GM12873 (cell line): ENCODE measurements around the gene GPR132.

Experiments used
- CTCF ChIP-seq: IDR thresholded peaks from 2 replicates; pipeline ENCODE4 v1.5.1; 2012; ENCODE audit warnings: low read depth, mild to moderate bottlenecking, moderate library complexity, low read length, control low read depth; ENCODE audit not compliant: insufficient read depth; ENCODE audit errors: missing control alignments

Gene GPR132

GRCh38 chr14:105067140-105067968 lies 2.1 kb upstream of the GPR132 start:
- TF ChIP-seq CTCF: no peak

- peak; percentile 32 for TF ChIP-seq CTCF
Observed at GRCh38 chr14:105066240-105067071, 1.2 kb upstream of the GPR132 start.

DNA sequence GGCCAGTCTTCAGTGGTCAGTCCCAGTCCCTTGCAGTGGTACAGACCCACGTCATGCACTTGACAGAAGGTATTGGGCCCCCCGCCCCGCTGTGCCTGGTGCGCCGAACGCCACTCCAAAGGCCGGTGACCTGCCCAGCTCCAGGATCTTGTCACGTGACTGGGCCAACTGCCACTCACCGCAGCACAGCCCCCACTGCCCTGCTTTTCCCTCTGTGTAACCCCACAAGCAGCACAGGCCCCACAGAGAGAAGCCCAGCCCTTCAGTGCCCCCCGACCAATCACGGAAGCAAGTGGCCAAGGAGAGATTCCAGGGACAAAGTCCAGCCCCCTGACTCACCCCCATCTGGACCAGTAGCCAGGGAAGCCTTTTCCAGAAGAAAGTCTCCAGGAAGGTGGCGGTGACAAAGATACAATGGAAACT lies 498 bp downstream of the GPR132 start:
- TF ChIP-seq CTCF: no peak

GRCh38 chr14:105064001-105064400 lies 1.2 kb downstream of the GPR132 start:
- no peak for TF ChIP-seq CTCF

GRCh38 chr14:105063056-105063455 lies 2.2 kb downstream of the GPR132 start:
- TF ChIP-seq CTCF: no peak

DNA sequence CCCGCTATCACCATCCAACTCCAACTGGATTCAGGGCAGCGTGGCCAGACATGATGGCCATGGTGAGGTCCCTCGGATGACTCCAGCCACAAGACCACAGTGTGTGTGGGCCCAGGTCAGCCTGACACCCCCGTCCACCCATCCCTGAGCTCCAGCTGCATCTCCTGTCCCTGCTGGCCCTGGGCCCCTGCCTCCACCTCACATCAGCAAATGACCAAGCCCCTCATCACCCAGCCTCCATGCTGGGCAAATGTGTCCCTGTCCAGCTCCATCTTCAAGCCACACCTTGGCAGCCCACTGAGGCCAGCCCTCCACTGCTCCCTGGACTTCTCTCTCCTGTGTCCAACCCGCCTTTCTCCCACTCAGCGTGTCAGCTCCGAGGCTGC lies 3.2 kb downstream of the GPR132 start:
- no peak for TF ChIP-seq CTCF

- no peak for TF ChIP-seq CTCF
Observed at GRCh38 chr14:105061428-105062047, 3.7 kb downstream of the GPR132 start.
